ELR (cell line): ENCODE measurements around the gene CLCN5.
A peak's percentile ranks its signal among the peaks of the same experiment; 100 is the strongest.

Experiments used
- DNase-seq: peaks from one replicate; pipeline ENCODE4 v3.0.0-alpha.2; 2015; ENCODE audit warnings: low read depth

Gene CLCN5

DNA sequence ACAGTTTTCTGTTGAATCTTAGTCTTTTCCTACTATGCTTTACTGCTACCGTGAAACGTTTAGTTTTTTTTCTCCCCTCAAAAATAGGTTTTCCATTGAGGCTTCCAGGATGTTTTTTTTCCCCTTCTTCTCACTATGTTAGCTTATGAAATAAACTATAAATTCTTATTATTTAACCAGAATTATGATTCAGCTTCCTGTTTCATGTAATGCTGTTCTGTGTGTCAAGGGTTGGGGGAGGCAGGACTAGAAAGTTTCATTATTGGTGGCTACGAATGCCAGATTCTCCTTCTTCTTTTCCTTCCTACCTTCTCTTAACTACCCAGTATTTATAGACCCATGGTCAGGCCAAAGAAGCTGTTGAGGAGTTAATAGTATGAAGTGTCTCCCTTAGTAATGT is 11.8 kb downstream of the CLCN5 start:
- no peak for DNase-seq

DNA sequence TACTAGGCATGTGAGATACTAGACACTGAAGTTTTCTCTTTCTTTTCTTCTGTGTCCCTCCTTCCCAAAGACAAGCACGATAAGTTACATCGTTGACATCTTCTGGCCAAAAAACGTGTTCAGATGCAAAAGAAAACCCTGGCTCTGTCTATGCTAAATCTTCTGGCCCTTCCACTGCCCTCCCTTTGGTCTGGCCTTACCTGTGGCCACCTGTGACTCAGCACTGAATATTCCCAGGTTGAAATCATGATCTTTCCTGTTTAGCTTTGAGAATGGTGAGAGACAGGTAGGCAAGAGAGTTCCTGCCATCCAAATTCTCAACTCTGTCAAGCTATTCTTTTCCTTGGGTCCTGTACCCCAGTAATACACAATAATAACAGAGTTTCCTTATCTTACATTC is 12.3 kb downstream of the CLCN5 start:
- no peak for DNase-seq

DNA sequence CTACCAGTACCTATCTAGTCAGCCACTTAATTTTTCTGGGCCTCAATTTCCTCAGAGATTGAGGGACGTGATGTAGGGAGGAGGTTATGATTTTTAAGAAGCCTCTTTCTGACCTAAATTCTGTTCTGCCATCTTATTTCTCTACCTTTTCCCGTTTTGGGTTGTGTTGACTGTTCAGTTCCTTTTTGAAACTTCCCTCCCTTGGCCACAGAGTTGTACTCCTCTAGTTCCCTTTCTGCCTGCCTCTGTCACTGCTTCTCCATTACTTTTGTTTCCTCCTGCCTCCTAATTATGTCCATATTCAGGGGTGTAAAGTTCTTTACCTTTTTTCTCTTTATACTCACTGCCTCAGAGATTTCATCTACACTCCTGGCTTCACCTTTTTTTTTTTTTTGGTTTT is 25.4 kb downstream of the CLCN5 start:
- DNase-seq: no peak

DNA sequence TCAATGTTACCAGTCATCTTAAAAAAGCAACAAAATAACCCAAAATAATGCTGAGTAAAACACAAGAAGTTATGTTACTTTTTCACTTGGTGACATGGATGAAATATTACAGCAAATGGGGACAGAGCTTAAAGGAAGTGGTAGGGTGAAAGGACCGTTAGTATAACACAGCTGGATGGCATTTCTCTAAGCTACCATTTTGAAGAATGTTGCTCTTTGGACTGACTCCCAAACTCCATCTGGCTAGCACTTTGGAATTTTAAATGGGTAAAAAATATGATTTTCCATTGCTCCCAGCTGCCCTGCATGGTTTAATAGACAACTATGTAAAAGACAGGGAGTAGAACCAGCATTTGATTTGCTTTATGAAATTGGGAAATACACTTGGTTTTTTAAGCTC is 27.6 kb downstream of the CLCN5 start:
- no peak for DNase-seq

DNA sequence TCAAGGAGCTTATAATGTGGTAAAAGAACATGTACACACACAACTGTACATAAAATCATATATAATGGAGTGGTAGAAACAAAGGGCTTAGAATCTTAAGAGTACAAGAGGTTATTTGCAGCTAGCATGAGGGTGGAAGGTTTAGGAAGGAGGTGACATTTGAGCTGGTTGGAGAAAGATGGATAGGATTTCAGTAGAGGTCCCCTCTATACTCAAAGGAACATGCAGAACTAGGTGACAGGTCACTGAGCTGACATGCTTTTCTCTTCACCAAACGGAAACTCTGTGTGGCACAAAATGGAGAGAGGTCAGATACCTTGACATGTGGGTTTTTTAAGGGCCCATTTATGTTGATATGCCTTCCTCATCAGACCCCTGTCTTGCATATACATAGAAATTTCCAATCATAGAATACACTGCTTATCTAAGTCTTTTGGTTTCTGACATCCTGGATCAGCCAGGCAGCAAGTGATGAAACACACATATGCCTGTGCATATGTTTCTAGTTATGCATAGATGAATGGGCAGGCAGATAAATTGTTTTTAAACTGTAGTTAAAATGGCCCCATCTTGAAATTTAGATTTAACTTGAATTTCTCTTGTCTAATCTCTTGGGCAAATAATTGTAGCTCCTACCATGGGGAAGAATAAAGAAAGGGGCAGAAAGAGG is 29.3 kb downstream of the CLCN5 start:
- DNase-seq: no peak

DNA sequence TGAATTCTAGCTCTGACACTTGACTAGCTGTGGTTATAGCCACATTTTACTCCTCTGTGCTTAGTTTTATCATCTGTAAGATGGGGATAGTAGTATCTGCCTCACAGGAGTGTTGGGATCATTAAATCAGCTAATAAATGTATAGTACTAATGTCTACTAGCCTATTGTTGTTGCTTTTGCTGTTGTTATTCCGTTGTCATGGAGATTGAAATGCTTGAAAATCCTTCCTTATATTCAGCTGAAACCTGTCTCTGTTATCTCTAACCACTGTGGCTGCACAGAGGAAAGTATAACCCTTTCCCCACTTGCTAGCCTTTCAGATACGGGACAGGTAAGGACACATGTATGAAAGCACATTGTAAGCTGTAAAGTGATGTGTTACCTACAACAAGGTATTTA is 33.9 kb downstream of the CLCN5 start:
- no peak for DNase-seq

DNA sequence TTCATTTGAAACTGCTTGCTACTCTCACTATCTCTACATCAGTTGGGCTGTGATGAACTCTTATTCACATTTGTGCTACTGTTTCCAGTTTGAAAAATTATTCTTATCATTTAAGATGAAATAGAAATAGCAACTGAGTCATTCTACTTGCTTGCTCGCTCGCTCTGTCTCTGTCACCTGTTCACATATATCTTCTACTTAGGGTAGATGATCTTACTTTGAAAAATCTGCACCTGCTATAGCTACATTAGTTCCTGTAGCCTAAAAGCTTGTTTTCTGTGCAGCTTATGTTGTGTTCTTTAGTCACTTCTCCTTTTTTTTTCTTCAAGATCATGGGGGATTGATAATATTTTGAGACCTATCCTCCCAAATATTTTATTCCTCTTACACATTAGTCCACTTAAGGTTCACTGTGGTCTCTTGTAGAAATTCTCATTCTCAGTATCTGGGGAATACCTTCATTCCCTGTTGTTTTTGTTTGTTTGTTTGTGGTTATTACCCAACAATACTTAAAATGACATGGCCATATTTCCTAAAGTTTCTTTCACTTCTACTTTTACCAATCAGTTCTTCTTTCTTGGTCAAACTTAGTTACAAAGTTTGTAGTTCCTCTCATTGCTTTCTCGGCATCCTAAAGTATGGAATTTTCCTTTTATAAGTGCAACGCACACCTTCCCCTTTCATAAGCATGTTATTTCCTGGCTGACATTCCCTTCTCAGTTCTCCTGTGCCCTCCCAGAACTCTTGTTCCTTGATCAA is 36.5 kb downstream of the CLCN5 start:
- DNase-seq: no peak

DNA sequence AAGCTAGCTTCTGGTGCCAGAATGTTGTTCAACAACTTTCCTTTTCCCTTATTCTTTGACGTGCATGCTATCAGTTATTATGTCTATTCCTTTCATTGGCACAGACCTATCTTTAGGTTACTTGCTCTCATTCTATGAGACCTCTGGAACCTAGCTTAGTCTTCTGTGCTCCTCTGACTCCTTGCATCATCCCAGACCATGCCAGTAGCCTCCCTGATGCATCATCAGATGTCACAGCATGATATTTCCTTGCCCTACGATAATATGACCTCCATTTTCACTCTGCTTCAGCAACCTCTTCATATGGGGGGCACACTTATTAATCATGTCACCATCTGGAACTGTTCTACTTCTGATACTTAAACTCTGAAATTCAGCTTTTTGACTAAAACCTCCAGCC is 37.2 kb downstream of the CLCN5 start:
- DNase-seq: no peak

DNA sequence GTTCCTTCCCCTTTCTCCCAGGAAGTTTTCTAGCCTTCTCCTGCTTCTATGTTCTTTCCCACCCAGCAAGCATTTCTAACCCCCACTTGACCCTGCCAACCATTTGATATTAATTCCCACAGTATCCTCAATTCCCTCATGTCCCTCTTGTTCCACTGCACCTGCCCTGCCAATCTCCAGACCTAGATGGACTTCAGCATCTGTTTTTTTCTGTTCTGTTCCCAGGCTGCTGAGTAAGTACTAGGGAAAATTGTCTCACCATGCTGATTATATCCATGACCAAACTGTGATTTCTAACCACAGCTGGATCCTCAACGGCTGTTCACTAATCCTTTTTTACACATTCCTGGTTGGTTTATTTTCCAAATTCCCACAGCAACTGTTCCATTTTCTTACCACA is 37.7 kb downstream of the CLCN5 start:
- no peak for DNase-seq

DNA sequence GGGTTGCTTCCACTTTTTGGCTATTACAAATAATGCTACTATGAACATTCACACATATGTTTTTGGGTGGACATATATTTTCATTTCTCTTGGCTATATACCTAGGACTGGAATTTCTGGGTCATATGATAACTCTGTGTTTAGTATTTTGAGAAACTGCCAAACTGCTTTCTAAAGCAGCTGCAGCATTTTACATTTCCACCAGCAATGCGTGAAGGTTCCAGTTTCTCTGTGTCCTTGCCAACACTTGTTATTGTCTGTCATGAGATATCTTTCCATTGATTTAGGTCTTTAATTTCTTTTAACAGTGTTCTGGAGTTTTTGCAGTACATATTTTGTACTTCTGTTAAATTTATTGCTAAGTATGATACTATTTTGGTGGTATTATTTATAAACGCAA is 48.3 kb downstream of the CLCN5 start:
- no peak for DNase-seq

DNA sequence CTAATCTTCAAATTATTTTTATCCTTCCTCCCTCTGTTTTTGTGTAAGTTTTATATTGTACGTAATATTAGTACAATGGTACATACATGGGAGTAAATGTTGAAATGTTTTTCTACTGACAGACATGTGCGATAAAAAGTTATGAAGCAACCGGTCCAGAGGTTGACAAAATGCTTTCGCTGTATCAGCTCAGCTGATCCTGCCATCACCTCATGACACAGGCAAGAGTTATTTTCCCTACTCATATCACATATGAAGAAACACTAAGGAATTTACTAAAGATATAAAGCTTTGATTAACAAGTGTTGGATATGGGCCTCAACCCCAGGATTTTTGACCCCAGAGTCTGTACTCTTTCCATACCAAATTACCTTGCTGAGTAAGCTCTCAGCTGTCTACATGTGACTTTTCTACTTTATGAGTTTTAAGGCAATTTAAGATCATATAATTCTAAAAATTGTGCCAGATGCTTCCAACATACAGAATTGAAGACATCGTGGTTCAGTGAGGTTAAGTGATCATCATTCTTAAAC is 50.0 kb downstream of the CLCN5 start:
- no peak for DNase-seq

DNA sequence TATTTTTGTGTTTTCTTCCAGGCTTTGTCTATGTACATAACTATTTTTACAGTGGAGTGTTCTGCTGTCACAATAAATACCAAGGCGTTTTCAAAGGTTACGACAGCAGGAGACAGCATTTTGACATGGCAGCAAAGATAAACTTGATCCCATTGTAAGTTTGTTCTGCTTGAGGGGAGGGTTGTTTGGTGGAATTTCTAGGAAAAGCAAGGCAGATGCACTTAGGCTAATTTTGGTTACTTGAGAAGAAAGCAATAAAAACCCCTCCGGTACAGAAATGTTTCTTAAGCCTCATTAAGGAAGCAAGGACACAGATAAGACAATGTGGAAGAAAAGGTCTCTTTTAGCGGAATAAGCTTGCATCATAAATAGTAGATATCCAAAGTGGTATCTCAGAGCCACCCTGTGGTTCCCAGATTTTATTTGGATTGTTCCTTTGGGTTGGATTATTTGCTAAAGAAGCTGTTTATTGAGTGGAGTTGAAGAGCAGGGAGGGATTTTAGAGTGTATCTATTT is 54.3 kb downstream of the CLCN5 start:
- DNase-seq: no peak

DNA sequence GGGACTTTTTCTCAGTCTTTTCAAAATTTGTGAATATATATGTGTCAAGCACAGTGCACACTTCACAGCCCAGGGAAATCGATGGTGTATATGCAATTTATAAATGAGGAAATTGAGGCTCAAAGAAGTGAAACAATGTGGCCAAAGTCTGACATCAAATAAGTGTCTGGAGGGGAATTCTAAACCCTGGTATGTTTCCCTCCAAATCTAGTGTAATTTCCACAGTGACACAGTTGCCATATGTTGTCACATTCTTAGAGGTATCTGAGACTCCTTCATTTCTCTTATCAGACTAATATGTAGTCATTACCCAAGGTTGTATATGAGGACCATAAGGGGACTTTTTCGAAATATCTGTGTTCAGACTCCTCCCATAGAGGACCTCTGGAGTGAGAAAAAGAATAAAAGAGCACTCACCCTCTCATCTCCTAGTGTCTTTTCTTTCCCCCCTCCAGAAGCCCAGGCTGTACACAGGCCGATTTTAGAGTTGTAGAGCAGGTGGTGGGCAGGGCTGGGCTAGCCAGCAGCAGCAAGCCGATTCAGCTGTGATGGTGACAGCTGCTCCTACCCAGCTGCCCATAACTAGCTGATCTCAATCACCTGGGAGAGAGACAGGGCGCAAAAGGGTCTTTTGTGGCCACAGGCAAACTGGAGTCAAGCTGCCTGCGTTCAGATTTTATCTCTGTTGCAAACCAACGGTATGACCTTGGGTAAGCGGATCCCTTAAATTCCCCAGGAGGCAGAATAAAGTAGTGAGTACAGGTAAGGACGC is 55.1 kb downstream of the CLCN5 start:
- DNase-seq: no peak

DNA sequence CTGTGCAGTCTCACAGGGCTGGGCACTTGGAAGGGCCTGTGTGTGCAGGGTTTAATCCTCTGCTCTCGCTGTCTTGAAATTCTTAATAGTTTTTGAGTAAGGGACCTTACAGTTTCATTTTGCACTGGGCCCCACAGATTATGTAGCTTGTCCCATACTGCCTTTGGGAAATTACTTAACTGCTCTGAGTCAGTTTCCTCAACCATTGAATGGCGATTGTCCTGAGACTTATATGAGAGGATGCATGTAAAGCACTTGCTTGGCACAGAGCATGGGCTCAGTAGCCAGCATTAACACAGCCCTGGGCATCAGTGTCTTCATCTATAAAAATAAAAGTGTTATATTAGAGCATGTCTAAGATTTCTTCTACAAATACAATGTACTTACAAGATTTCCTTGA is 55.8 kb downstream of the CLCN5 start:
- no peak for DNase-seq

DNA sequence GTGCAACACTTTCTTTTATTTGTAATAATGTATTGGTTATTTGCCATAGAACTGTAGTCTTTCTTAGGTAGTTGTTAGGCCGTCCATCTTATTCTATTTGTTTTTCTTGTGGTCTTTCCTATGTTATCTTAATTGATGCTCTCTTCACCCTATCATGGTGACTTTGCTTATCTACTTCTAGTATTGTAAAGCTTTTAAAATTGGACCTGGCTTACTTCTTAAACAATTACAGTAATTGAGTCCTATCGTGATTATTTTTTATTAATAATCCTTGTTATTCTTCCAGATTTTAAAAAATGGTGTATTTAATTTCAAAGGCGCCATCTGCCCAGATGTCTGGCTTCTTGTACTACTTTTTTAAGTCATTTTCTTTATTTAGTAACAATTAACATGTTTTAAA is 63.7 kb downstream of the CLCN5 start:
- DNase-seq: no peak

DNA sequence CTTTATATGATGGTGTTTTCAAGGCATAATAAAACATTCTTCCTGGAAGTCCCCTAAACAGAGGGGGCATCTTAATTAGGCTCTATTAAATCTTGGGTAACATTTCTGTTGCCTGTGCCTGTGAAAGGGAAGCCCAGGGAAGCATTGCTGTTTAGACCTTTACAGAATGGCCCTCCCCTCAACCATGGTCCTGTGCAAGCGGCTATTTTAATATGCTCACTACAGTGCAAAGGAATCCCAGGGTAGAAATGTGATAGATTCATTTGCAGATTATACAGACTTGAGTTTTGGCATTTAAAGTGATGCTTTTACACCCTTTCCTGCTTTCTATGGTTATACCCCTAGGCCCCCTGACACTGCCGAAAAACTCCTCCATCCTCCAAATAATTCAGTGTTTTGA is 65.3 kb downstream of the CLCN5 start:
- no peak for DNase-seq

DNA sequence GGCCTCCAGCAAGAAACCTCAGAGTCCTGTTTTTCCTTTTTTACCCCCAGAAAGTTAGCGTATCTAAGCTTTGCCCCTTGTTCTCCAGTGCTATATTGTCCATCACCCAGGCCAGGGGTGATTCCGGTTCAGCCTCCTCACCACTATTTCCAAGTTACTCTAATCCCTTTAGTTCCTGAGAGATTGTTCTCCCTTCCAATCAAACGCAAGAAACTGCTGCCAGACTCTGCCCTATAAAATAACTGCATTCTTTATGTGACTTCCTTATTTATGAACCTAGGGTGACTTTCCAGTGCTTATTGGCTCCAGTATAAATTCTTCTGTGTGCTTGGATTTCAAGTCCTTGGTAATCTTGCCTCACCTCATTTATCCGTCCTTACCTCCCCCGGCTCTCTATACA is 65.7 kb downstream of the CLCN5 start:
- DNase-seq: no peak

DNA sequence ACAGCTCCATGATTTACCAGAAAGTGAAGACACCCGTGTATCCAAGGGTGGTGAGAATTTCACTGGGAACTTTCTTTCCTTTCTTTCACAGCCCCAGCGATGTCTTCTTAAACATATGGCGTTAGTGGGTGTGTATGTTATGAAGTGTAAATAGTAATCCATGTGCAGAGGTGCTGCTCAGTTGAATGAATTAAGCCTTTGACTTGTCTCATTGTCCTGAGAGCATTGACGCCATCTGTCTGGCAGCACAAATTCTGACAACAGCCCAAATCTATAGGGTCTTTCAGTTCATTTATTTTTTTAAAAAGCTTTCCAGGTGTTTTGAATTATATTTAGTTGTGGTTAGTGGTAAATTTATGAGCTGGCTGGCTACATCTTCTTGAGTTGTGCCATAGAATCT is 69.4 kb downstream of the CLCN5 start:
- no peak for DNase-seq

DNA sequence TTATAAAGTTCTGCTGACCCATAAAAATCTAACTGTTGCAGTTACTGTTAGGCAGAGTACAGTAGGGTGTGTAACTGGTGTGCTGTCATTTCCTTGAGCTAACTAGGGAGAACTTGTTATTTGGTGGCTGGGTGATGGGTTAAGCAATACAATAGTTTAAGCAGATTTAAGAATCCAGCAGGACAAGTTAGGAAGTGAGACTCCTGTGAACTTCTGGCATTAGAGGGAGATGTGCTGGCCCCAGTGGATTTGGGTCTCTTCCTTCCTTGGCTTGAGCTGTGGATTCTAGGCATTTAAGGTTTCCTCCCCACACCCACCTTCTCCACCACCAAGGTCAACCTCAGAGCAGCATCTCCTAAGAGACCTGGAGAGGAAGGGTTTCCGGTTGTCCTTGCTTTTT is 70.5 kb downstream of the CLCN5 start:
- DNase-seq: no peak

DNA sequence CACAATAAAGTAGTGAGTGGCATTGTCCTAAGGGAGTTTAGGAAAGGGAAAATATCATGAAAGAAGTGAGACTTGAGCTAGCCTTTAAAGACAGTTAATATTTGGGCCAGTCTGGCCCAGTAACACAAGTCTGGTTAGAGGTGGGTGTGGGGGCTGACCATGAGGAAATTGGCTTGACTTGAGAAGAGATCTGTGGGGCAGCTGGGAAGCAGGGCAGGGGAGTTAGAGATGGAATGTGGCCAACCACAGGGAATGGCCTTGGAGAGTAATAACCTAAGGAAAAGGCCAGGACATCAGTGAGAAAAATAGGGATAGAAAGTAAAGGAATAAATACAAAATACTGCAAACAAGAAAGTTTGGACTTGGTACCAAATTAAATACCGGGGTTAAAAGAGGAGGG is 71.3 kb downstream of the CLCN5 start:
- no peak for DNase-seq

DNA sequence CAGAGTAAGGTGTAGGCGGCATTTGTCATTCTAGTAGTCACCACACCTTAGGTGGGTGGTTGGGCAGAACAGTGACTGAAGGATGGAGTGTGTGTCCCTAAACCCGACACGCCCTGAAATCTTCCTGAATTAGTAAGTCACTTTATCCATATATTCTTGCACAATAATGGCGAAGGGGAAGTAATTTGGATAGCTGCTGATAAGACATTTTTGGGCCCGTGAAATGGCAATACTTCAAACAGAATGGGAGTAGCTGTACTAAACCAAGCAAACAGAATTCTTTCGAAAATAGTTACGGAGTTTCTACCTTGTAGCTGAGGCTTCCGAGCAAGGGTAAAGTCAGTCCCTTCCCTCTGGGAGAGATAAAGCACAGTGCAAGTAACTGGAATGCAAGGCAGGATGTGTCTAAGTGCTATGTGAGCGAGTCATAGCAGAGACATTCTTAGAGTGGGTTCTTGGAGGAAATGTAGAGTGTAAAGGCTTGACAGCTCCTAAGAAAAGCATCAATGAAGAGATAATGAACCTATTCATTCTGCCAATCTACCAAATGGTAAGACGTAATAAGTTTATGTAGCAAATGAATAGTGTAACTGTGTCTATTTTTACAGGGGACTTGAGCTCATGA is 72.8 kb downstream of the CLCN5 start:
- peak; percentile 50 for DNase-seq

DNA sequence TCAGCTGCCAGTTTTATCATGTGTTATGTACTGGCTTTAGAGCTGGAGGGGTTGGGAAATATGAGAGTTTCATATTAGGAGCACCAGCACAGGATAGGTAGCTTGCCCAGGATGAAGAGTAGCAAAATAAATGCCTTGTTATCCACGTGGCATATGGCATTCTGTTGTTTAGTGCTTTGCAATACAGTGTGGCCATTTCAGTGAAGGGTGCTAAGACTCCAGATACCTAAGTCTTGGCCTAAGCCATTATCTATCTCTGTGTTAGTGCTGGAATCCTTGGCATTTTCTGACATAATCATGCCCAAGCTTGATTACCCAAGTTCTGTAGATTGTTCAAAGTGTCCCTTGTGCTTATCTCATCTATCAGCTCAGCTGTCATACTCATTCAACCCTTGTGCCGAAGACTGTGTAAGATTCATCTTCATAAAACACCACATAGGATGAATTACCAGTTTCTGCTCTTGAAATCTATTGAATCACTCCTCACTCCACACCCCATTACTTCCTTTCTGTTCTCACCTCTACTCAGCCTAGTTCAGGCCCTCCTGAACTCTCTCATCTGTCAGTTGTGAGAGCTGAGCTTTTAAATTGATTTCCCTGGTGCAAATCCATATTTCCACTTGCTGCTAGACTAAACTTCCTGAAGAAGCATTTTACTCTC is 73.5 kb downstream of the CLCN5 start:
- no peak for DNase-seq
